GM19239 (cell line): Measurements from ENCODE around the gene ACTA2.

Experiments
- DNase-seq: peaks from one replicate; pipeline ENCODE4 v3.0.0; 2011; ENCODE audit warnings: low spot score; ENCODE audit not compliant: insufficient read length
- FAIRE-seq: peaks from 2 replicates; lab custom pipeline; 2011; peaks lifted over from hg19 to GRCh38; lab: Jason Lieb, UNC

The ACTA2 gene

GRCh38 chr10:88899886-88900285 is 52.7 kb downstream of the ACTA2 start:
- DNase-seq (no peak), FAIRE-seq (peak; percentile 68)

- FAIRE-seq, result peak; percentile 97
Measured at GRCh38 chr10:88898727-88899126, 53.8 kb downstream of the ACTA2 start.

GRCh38 chr10:88896994-88897853 is 55.3 kb downstream of the ACTA2 start:
- FAIRE-seq, result peak; percentile 85
- DNase-seq, result no peak

More at GRCh38 chr10:88898727-88899126, 53.8 kb downstream of the ACTA2 start:
- DNase-seq, result no peak

GRCh38 chr10:88896372-88896993 is 56.1 kb downstream of the ACTA2 start:
- DNase-seq (no peak), FAIRE-seq (peak; percentile 14)

GRCh38 chr10:88895250-88895649 is 57.3 kb downstream of the ACTA2 start:
- peak; percentile 87 for FAIRE-seq
- no peak for DNase-seq

GRCh38 chr10:88893611-88894010 is 59.0 kb downstream of the ACTA2 start:
- DNase-seq, result no peak
- no peak for FAIRE-seq

GRCh38 chr10:88892222-88892967 is 60.2 kb downstream of the ACTA2 start:
- peak; percentile 35 for FAIRE-seq
- DNase-seq, result no peak

GRCh38 chr10:88890681-88891381 is 61.7 kb downstream of the ACTA2 start:
- FAIRE-seq (peak; percentile 54), DNase-seq (no peak)

GRCh38 chr10:88889559-88890337 is 62.8 kb downstream of the ACTA2 start:
- DNase-seq, result no peak
- peak; percentile 93 for FAIRE-seq

- DNase-seq, result no peak
- FAIRE-seq, result peak; percentile 89
Measured at GRCh38 chr10:88888810-88889445, 63.6 kb downstream of the ACTA2 start.

GRCh38 chr10:88886557-88886956 is 66.0 kb downstream of the ACTA2 start:
- DNase-seq (no peak), FAIRE-seq (peak; percentile 95)
